RWPE2 (cell line): Measurements from ENCODE around the gene ASAP3.
A peak's percentile ranks its signal among the peaks of the same experiment; 100 is the strongest.

Source experiments
- ATAC-seq: fragments of 200-7000 bp; cut with Tn5 transposase; 3 replicates; pipeline ENCODE4 v1.9.1; 2021; ENCODE audit warnings: low read depth
- DNase-seq: peaks from one replicate; pipeline ENCODE4 v3.0.0-alpha.2; 2020; ENCODE audit warnings: low spot score
- H3K27ac ChIP-seq: fragments of 450-650 bp; 2 replicates; pipeline ENCODE4 v1.5.1; 2017; ENCODE audit warnings: mild to moderate bottlenecking; ENCODE audit not compliant: poor library complexity, severe bottlenecking
- H3K27me3 ChIP-seq: fragments of 250-450 bp; sonication (Bioruptor Pico); 2 replicates; pipeline ENCODE4 v1.5.1; 2021; ENCODE audit warnings: mild to moderate bottlenecking, moderate library complexity; ENCODE audit not compliant: insufficient read depth, poor library complexity, severe bottlenecking
- H3K36me3 ChIP-seq: fragments of 250-450 bp; sonication (Bioruptor Pico); 2 replicates; pipeline ENCODE4 v1.5.1; 2020; ENCODE audit warnings: low read depth, mild to moderate bottlenecking, moderate library complexity
- H3K4me1 ChIP-seq: fragments of 250-450 bp; sonication (Bioruptor Pico); 2 replicates; pipeline ENCODE4 v1.5.1; 2021; ENCODE audit warnings: mild to moderate bottlenecking, moderate library complexity; ENCODE audit not compliant: insufficient read depth, poor library complexity, severe bottlenecking
- H3K4me3 ChIP-seq: fragments of 250-450 bp; sonication (Bioruptor Pico); 2 replicates; pipeline ENCODE4 v1.5.1; 2021; ENCODE audit warnings: mild to moderate bottlenecking, moderate library complexity; ENCODE audit not compliant: severe bottlenecking
- H3K9me3 ChIP-seq: fragments of 250-450 bp; sonication (Bioruptor Pico); 2 replicates; pipeline ENCODE4 v1.5.1; 2021; ENCODE audit warnings: mild to moderate bottlenecking, moderate library complexity; ENCODE audit not compliant: severe bottlenecking
- CTCF ChIP-seq: fragments of 450-650 bp; IDR thresholded peaks from one replicate; pipeline ENCODE4 v1.5.1; 2017; ENCODE audit warnings: mild to moderate bottlenecking, moderate library complexity; ENCODE audit not compliant: poor library complexity, severe bottlenecking

ASAP3 gene

DNA sequence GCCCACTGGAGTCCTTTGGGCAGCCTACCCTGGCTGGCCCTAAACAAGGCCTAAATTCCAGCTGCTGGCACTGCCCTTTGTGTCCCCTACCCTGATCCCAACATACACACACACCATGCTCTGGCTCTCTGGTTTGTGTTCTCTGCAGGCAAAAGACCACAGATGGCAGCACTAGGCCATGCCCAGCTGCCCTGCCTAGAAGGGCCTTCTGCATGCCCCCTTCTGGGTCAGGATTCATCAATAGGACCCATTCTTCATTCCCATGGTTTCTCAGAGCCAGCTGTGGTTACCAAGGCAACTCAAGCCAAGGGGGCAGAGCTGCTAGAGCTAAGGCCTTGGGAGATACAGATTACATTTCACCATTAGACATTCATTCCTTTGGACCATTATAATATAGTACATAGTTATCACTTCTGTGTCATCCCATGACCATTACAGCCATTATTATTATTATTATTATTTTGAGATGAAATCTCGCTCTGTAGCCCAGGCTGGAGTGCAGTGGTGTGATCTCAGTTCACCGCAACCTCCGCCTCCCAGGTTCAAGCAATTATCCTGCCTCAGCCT lies 17.5 kb downstream of the ASAP3 start:
- no peak for TF ChIP-seq CTCF
- Histone ChIP-seq H3K27me3 (no peaks in the 10 kb centered on the region), H3K36me3 (no peaks in the 10 kb centered on the region), H3K27ac (no peak overlapping the region), H3K4me1 (no peaks in the 10 kb centered on the region), H3K9me3 (no peaks in the 10 kb centered on the region), H3K4me3 (no peak overlapping the region)
- ATAC-seq (no peak), DNase-seq (no peak)

DNA sequence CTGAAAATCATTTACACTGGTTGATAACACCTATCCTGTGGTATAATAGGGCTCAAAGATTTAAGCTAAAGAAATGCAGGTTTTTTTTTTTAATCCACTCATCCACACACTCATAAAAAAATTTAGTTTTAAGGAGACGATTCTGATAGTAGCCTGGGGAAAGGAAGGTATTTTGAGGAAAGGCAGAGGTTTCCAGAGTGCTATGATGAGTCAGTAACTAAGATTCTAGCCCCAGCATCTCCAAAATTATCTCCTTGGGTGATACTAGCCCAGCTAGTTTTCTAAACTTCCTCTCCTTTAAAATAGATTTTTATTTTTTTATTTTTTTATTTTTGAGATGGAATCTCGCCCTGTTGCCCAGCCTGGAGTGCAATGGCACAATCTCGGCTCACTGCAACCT lies 20.7 kb downstream of the ASAP3 start:
- Histone ChIP-seq H3K27me3 (no peaks in the 10 kb centered on the region), H3K9me3 (no peaks in the 10 kb centered on the region), H3K4me1 (peaks cover 9% of the 10 kb centered on the region), H3K27ac (no peak overlapping the region), H3K36me3 (peaks cover 3% of the 10 kb centered on the region; the same call in 1 of the 2 replicates), H3K4me3 (no peak overlapping the region)
- no peak for ATAC-seq
- no peak for DNase-seq
- TF ChIP-seq CTCF: no peak

GRCh38 chr1:23462766-23463165 lies 21.2 kb downstream of the ASAP3 start:
- ATAC-seq (no peak), DNase-seq (no peak)
- no peaks in the 10 kb centered on the region for H3K27me3 ChIP-seq
- H3K4me3 ChIP-seq: no peak overlapping the region
- H3K9me3 ChIP-seq: no peaks in the 10 kb centered on the region
- H3K4me1 ChIP-seq: peaks cover 9% of the 10 kb centered on the region
- H3K27ac ChIP-seq: no peak overlapping the region
- H3K36me3 ChIP-seq: peaks cover 3% of the 10 kb centered on the region; the same call in 1 of the 2 replicates
- TF ChIP-seq CTCF: no peak

DNA sequence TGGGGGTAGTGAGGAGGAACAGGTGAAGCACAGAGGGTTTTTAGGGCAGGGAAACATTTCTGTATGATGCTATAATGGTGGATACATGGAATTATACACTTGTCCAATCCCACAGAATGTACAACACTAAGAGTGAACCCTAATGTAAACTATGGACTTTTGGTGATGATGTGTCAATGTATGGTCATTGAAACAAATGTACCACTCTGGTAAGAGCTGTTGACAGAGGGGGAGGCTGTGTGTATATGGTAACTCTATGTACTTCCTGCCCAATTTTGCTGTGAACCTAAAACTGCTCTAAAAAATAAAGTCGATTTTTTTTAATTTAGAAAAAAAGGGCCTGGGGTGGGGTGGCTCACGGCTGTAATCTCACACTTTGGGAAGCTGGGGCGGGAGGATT lies 22.9 kb downstream of the ASAP3 start:
- peaks cover 3% of the 10 kb centered on the region; the same call in 1 of the 2 replicates for H3K36me3 ChIP-seq
- no peaks in the 10 kb centered on the region for H3K9me3 ChIP-seq
- no peak overlapping the region for H3K4me3 ChIP-seq
- ATAC-seq (no peak), DNase-seq (no peak)
- H3K27me3 ChIP-seq: no peaks in the 10 kb centered on the region
- H3K27ac ChIP-seq: peak overlapping the region; percentile 23
- TF ChIP-seq CTCF: no peak
- peaks cover 15% of the 10 kb centered on the region for H3K4me1 ChIP-seq

DNA sequence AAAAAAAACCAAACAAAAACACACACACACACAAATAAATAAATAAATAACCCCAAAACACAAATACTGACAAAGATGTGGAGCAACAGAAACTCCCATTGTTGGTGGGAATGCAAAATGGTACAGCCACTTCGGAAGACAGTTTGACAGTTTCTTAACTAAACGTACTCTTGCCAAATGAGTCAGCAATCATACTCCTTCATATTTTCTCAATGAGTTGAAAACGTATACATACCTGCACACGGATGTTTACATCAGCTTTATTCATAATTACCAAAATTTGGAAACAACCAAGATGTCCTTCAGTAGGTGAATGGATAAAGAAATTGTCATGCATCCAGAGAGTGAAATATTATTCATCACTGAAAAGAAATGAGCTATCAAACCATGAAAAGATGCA lies 23.5 kb downstream of the ASAP3 start:
- TF ChIP-seq CTCF: no peak
- ATAC-seq (peak; percentile 44; the same call in 1 of the 3 replicates), DNase-seq (no peak)
- no peaks in the 10 kb centered on the region for H3K9me3 ChIP-seq
- peaks cover 3% of the 10 kb centered on the region; the same call in 1 of the 2 replicates for H3K36me3 ChIP-seq
- peak overlapping the region; percentile 23 for H3K27ac ChIP-seq
- peaks cover 15% of the 10 kb centered on the region for H3K4me1 ChIP-seq
- no peak overlapping the region for H3K4me3 ChIP-seq
- no peaks in the 10 kb centered on the region for H3K27me3 ChIP-seq
